VCaP (cell line): ENCODE results near the gene VSX1.

Experiments
- H3K27ac ChIP-seq: fragments of 450-650 bp; 2 replicates; pipeline ENCODE4 v1.5.1; 2017
- CTCF ChIP-seq: fragments of 450-650 bp; conservative IDR thresholded peaks from 2 replicates; pipeline ENCODE4 v1.5.1; 2017; ENCODE audit warnings: mild to moderate bottlenecking, moderate library complexity

VSX1 gene

GRCh38 chr20:25049261-25050060 is 32.5 kb downstream of the VSX1 start:
- H3K27ac ChIP-seq: peak overlapping the region; percentile 99
- no peak for TF ChIP-seq CTCF

DNA sequence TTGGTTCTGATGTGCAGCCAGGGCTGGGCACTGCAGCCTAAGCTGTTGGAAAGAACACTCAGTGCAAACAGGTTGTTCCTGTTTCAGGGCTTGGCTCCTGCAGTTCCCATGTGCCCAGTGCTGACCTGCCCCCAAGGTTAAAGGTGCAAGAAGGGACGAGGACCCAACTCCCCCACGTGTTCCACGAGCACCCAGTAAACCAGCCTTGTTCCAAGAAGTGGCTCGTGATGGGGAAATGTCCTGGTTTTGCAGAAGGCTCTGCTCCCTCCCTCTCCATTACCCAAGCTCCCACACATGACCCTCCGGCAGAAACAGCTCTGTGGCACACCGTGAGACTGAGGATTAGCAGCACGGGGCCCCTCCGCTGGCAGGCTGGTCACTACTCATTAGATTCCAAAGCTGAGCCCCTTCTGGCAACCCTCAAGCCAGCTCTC is 33.4 kb downstream of the VSX1 start:
- TF ChIP-seq CTCF: no peak
- peak overlapping the region; percentile 99 for H3K27ac ChIP-seq

GRCh38 chr20:25047766-25048165 is 34.2 kb downstream of the VSX1 start:
- peak overlapping the region; percentile 99 for H3K27ac ChIP-seq
- TF ChIP-seq CTCF: no peak

DNA sequence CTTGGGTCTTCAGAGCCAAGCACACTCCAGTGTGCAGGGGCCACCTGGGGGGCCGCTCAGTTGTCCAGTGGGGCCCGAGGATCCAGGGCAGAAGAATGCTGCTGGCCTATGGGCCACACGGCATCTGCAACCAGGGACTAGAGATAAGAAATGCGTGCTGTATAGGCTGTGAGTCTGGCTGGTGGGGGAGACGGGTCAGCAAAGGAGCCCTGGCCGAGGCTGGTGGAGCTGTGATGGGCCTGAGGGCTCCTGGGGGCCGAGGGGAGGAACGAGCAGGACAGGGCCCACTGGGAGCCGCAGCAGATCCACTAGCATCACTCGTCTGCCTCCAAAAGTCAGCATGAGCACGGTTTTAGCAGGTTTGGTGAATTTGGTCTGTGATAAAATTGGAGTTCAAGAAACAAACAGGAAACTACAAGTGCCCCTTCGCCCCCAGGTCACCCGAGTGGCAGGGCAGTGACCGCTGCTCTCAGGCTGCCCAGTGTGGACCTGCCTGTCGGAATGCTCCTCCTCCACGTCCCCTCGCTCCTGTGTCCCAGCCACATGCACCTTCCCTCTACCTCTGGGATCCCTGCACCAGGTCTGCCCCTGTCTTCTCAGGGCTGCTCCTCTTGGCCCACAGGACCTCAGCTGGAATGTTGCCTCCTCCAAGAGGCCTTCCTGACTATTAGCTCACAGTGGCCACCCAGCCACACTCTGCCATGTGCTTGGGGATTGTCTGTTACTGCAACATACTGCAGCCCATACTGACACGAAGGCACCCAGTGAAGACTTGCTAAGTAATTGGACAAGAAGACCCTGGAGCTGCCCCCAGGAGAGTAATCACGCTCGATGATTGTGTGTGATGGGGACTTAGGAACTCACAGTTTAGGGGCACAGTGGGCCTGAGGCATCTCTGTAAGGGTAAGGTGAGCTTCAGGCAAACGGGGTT is 34.9 kb downstream of the VSX1 start:
- peak overlapping the region; percentile 99 for H3K27ac ChIP-seq
- TF ChIP-seq CTCF: no peak

GRCh38 chr20:25046181-25046641 is 35.7 kb downstream of the VSX1 start:
- peak overlapping the region; percentile 99 for H3K27ac ChIP-seq
- TF ChIP-seq CTCF: no peak

GRCh38 chr20:25045343-25045712 is 36.6 kb downstream of the VSX1 start:
- H3K27ac ChIP-seq: peak overlapping the region; percentile 99; the same call in 1 of the 2 replicates
- TF ChIP-seq CTCF: no peak
